Measurements from ENCODE around the gene RELN. TPM values are rescaled to one million over a fixed set of nuclear protein-coding genes. Genes with fewer than 3 reads are reported as not detected.

RELN gene
- not detected in 2 replicates for total RNA-seq (2013; cell fraction: nucleolus; rRNA removed)
- total RNA-seq (2014; rRNA removed) (0.11 TPM in 1 of 2 replicates, not detected in the other), total RNA-seq (2014; rRNA removed; fragmentation: Illumina TruSeq; extraction: Trizol) (not detected in 2 replicates), total RNA-seq (2021) (0.11 and 0.21 TPM in 2 replicates), polyA plus RNA-seq (2011; rRNA removed) (not detected in 2 replicates), polyA plus RNA-seq (2014; fragmentation: Illumina TruSeq; extraction: Trizol) (not detected in 2 replicates), polyA plus RNA-seq (2014; fragmentation: Nextera tagmentation; extraction: Ambion mirVana) (not detected), polyA plus RNA-seq (2014; rRNA removed) (not detected in 2 replicates), polyA plus RNA-seq (2016; fragmentation: Nextera tagmentation; extraction: Ambion mirVana) (not detected), polyA minus RNA-seq (2011; rRNA and poly(A)+ RNA removed) (0.05 TPM in 1 of 2 replicates, not detected in the other), Bru-seq, nascent RNA (percentile 11 among the genes with signal in this experiment), BruChase-seq, experiment 1, labeled RNA remaining after a 6-hour chase (percentile 10 among the genes with signal in this experiment), BruChase-seq, experiment 2, labeled RNA remaining after a 2-hour chase (percentile 11 among the genes with signal in this experiment)
- polyA plus RNA-seq (2011; ENCODE audit: low read depth), result not detected
- polyA plus RNA-seq (2011; cell fraction: cytosol; rRNA removed), result under 0.01 TPM in 1 of 2 replicates, not detected in the other
- 0.01 and 0.06 TPM in 2 replicates for polyA plus RNA-seq (2011; cell fraction: nucleus; rRNA removed)
- not detected in 2 replicates for polyA plus RNA-seq (2012)
- polyA minus RNA-seq (2011; cell fraction: cytosol; rRNA and poly(A)+ RNA removed), result not detected in 2 replicates
- polyA minus RNA-seq (2011; cell fraction: nucleus; rRNA and poly(A)+ RNA removed), result under 0.01 TPM in 1 of 2 replicates, not detected in the other
- long read RNA-seq, experiment 1, result 0 reads
- long read RNA-seq, experiment 2, result 0 reads

DNA sequence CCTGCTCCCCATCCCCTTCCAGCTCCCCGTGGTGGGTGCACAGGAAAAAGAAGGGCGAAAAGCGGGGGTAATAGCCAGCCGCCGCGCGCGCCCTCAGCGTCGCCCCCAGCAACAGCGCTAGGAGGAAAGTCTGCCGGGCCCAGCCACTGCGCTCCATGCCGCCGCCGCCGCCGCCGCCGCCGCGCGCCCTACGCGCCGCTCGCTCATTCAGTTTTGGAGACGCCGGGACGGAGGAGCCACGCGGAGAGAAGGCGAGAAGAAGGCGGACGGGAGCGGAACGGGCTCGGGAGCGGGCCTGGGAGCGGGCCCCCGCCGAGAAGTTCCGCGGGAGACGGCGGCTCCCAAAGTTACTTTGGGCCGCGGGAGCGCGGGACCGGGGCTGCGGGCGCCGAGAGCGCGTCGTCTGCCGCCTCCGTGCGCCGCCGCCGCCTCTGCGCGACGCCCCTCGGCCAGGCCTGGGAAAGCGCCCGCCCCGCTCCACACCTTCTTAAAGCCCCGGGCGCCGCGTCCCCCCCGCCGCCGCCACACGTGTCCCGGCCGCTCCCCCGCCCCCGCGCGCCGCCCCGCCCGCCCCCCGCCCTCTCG is at the start of gene RELN:
Gene RELN, minus strand, starts transcription at position 459 of the 585 bp plus-strand sequence. Its CDS starts 302 bp downstream, at position 157.
- Histone ChIP-seq H3K4me1 (ENCODE audit: control insufficient read depth, insufficient read depth, low read length) (no peaks in the 10 kb centered on the region), H3K9ac (ENCODE audit: control insufficient read depth, insufficient read depth, low read length) (no peak within 1 kb of the TSS), H3K27ac (ENCODE audit: control insufficient read depth, insufficient read depth) (no peak within 1 kb of the TSS), H4K20me1 (ENCODE audit: control insufficient read depth, insufficient read depth) (no peaks in the 10 kb centered on the region), H3K36me3 (ENCODE audit: control insufficient read depth in 2 of 2, insufficient read depth in 2 of 2, low read length in 1 of 2) (no peaks in the 10 kb centered on the region), H3K4me2 (ENCODE audit: control insufficient read depth, insufficient read depth) (no peak within 1 kb of the TSS), H3K27me3 (replicated peaks in 1 of 2; ENCODE audit: control insufficient read depth in 2 of 2, insufficient read depth in 2 of 2, low read length in 1 of 2) (peaks cover 4 to 9% of the 10 kb centered on the region in 2 experiments), H3K9me3 (replicated peaks; ENCODE audit: control insufficient read depth, insufficient read depth, low read length) (no peaks in the 10 kb centered on the region), H2AFZ (ENCODE audit: control insufficient read depth, low read depth, low read length) (no peak within 1 kb of the TSS), H3K79me2 (ENCODE audit: control insufficient read depth, insufficient read depth, low read length) (no peaks in the 10 kb centered on the region), H3K4me3 (no peak within 1 kb of the TSS)
- ATAC-seq (no peak), FAIRE-seq (no peak), DNase-seq (ENCODE audit: low read depth, low spot score) (no peak)
- WGBS (ENCODE audit: insufficient coverage, insufficient replicate concordance, low lambda C conversion rate, missing lambda C conversion rate), result 46% methylated on average over 46 of the region's 89 CpGs
- ChIA-PET POLR2A (no interaction called here), CTCF (no interaction called here), RAD21 (ENCODE audit: unreplicated experiment) (no interaction called here), SMC1A (ENCODE audit: uncharacterized antibody, unreplicated experiment) (no interaction called here)
- in situ Hi-C loops (cut with MboI) (no loop called here), intact Hi-C loops (cut with micrococcal nuclease; ENCODE audit: unreplicated experiment) (no loop called here)
- no TSS peak for BruUV-seq (replicated peaks)
- TF ChIP-seq HDAC6 (IDR thresholded peaks at IDR 0.05; ENCODE audit: unreplicated experiment) (peak; percentile 32), CUX1 (IDR thresholded peaks at IDR 0.05; ENCODE audit: insufficient replicate concordance, low read depth, low read length) (no peak)

Data from GM12878 (cell line).